Kasumi-1 (cell line): Measurements from ENCODE around the gene CLGN.
"Not testable (repeated sequence)": the region's sequence is repeated elsewhere in the genome, so short reads cannot be mapped to it uniquely, and the experiment has no call there.

Experiments
- DNase-seq, 2 experiments: peaks; one replicate each; lab custom pipeline; 2025; lab: John Stamatoyannopoulos, UW

CLGN gene, protein sequence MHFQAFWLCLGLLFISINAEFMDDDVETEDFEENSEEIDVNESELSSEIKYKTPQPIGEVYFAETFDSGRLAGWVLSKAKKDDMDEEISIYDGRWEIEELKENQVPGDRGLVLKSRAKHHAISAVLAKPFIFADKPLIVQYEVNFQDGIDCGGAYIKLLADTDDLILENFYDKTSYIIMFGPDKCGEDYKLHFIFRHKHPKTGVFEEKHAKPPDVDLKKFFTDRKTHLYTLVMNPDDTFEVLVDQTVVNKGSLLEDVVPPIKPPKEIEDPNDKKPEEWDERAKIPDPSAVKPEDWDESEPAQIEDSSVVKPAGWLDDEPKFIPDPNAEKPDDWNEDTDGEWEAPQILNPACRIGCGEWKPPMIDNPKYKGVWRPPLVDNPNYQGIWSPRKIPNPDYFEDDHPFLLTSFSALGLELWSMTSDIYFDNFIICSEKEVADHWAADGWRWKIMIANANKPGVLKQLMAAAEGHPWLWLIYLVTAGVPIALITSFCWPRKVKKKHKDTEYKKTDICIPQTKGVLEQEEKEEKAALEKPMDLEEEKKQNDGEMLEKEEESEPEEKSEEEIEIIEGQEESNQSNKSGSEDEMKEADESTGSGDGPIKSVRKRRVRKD

DNA sequence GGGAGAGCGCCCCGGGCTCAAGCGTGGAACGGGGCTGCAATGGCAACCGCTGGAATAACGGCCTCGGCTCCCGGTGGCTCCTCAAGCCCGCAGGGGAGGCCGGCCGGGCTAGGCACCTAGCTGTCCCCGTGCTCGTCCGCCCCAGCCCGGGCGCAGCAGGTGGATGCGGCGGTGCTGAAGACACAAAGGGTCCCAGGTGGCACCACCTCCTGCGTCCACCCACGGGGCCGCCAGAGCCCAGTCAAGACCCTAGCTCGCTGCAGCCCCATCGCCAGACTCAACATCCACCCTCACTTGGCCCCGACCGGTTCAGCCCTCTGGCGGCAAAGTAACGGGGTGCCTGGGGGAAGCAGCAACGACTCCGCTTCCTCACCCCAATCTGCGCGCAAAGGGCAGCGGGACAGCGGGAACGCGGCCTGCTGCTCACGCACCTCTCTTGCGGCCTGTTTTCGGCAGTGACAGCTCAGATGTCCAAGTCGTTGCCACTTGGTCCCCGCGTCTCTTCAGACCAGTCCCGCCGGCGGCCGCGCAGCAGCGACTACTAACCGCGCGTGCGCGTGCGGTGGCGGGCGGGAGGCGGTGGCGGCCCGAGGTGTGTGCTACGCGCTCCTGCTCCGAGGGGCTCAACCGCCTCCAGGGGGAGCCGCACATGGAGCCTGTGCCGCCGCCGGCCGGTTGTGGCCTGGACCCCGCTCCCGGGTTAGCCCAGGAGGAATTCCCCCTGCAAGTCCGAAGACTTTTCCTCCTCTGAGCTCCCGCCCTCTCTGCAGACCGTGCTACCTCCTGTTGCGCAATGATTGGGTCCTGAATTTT, at the start of gene CLGN:
Gene CLGN (minus strand): TSS at position 543 of the 813 bp plus-strand sequence. CDS start 14,570 bp downstream, outside the sequence.
- peak; percentile 81 to 87 for DNase-seq

GRCh38 chr4:140472156-140472555, 44.7 kb upstream of the CLGN start:
- DNase-seq: no peak

DNA sequence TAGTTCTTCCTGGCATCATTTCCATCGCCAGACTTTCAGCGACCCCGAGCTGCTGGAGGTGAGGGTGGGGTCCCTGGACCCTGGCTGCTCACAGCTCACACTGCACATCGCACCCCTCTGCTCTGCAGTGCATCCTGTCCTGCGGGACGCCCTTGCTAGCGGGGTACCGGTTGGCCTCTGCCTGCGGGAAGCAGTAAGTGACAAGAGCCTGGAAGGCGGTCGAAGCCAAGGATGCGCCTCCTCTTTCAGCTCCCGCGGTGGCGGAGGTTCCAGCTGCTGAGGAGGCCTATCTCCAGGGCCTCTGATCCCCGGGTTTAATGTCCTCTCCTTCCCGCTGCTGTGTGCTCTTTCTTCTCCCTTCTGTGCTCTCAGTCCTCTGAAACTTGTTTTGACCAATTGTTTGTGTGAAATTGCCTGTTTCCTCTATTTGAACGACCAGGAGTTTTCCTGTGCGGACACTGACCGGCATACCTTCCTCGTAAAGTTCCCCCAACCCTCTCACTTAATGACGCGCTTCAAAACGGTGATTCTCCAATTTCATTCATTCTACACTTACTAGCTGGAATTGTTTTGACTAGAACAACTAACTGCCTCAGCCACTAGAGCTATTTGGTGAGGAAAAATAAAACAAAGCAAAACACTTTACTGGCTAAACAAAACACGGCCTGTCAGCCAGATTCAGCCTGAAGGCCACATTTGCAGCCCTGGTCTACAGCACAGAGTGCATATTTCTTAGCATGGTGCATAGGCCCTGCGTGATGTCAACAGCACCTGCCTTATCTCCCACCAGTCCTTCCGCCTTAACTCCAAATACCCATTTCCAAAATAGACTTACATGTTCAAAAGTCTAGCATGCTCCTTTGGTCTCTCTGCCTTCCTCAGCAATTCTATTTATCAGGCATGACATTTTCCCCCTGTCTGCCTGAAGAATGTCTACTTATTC, 42.6 kb upstream of the CLGN start:
- no peak for DNase-seq

DNA sequence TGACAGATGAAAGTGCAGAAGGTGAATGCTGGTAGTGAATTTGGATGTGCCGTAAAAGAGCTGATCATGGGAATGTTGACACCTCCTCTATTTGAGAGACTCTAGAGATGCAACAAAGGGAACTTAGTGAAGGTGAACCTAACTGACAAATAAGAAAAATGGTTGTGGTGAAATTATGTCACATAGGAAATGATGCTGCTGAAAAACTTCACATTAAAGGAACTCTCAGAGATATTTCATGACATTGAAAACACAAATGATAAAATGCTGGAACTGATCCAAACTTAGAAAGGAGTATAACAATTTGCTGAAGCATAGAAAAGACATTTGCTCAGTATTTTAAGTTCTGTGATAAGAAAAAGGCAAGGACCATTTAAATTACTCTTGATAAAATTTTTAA, 38.7 kb upstream of the CLGN start:
- no peak for DNase-seq

DNA sequence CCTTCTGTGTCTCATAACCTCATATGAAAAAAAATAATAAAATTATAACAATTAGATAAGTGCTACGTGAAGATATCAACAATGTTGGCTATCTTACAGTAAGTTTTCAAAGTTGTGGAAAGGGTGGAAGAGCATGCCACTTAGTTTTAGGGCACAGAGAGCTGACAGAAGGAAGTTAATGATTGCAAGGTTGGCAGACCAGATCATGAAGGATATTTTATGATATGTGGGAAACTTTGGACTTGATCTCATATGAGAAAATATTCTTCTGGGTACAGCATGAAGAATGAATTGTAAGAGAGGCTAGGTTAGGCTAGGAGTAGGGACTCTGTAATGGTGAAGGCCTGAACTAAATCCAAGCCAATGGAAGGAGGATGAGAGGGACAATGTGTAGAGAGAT, 36.2 kb upstream of the CLGN start:
- DNase-seq: no peak

GRCh38 chr4:140463182-140463581, 35.7 kb upstream of the CLGN start:
- DNase-seq: no peak

DNA sequence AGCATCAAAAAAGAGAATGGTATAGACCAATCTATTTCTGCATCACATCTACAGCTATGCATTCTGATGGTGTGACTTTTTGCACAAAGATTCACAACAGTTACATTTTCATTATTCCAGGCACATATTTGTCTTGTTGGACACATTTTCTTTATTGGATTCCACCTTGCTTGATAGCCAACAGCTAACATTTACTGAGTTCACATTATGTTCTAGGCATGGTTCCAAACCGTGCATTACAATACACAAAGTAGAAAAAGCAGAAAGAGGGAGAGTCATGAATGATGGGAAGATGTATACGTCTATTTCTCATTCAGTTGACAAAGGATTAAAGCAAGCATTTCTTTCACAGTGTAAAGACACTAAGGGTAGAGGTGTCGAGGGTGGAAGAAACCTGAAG, 22.9 kb upstream of the CLGN start:
- no peak for DNase-seq

GRCh38 chr4:140448830-140449229, 21.4 kb upstream of the CLGN start:
- DNase-seq: no peak

DNA sequence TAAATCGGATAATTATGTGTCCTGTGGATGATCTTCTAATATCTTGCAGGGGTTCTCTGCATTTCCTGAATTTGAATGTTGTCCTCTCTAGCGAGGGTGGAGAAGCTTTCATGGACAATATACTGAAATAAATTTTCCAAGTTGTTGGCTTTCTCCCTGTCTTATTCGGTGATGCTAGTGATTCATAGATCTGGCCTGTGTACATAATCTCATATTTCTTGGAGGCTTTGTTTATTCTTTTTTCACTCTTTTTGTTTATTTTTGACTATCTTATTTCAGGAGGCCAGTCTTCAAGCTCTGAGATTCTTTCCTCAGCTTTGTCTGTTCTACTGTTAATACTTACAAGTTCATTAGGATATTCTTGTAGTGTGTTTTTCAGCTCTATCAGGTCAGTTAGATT, 20.7 kb upstream of the CLGN start:
- DNase-seq: no peak

- not testable (repeated sequence) for DNase-seq
These were observed 16.9 kb upstream of the CLGN start for GRCh38 chr4:140444347-140444746.

DNA sequence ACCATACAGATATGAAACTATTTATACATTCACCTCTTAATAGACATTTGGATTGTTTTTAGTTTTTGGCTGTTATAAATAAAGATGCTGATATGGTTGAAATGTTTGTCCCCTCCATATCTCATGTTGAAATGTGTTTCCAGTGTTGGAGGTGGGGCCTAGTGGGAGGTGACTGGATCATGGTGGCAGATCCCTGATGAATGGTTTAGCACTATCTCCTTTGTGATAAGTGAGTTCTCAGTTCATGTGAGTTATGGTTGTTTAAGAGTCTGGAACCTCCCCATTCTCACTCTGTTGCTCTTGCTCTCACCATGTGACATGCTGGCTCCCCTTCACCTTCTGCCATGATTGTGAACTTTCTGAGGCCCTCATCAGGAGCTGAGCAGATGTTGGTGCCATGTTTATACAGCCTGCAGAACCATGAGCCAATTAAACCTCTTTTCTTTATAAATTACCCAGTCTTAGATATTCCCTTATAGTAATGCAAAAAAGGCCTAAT, 12.2 kb upstream of the CLGN start:
- no peak for DNase-seq

DNA sequence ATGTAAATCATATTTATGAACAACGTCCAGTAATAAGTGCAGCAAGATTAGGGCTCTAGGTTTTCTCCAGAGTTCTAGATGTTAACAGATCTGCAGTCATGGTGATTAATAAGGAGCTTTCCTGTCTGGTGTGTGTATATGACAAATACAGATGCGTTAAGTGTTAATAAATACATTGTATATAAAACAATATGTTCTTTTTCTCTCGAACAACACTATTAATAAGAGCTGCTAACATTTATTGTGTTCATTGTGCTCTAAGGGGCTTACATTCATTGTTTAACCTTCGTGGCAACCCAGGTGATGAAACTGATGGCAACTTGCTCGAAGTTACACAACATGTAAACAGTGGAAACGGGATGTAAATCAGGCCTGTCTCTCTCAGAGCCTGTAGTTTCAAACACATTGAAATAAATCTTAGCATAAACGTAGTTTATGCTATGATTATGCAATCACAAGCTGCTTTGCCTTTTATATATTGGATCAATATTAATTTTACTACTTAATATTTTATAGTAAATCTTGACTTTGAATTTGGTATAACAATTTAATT, 547 bp upstream of the CLGN start:
- no peak for DNase-seq

- DNase-seq: peak; percentile 43 to 47
These were observed 790 bp downstream of the CLGN start for GRCh38 chr4:140426610-140427105.

GRCh38 chr4:140423106-140423505, 4.3 kb downstream of the CLGN start:
- no peak for DNase-seq

- DNase-seq: not testable (repeated sequence)
These were observed 14.1 kb downstream of the CLGN start for GRCh38 chr4:140413130-140413969.

DNA sequence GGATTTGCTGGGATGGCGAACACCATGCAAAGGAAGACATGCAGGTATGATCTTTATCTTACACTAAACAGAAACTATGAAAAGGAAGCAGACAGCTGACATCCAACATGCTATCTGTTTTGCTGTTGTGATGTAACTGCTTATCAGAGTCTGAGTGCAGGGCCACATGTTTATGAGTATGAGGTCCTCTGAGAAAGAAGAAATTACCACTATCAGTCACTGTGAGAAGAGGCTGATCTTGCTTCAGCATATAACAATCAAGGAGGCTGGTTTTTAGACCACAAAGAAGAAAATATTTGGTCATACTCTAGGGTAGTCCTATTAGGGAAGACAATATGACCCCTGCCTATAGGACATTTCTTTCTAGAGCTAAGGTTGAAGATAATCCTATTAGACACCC, 18.5 kb downstream of the CLGN start:
- no peak for DNase-seq

GRCh38 chr4:140406292-140406691, 21.2 kb downstream of the CLGN start:
- no peak for DNase-seq

DNA sequence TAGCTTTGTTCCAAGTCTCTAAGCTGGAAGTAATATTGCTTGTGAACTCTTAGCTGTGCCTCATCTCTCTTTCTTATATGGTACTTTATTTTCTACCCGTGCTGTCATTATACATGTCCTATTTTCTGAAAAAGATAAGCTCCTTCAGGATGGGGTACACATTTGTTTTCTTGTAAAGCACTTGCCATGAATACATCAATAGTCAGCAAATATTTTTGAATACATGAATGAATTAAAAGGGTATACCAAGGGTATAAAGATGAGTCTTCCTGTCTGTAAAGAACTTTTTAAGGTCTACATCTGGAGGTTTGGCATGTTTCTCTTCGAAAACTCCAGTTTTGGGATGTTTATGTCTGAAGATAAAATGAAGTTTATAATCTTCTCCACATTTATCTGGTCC, 27.3 kb downstream of the CLGN start:
- no peak for DNase-seq

- DNase-seq: no peak
These were observed 31.8 kb downstream of the CLGN start for GRCh38 chr4:140395668-140396067.

DNA sequence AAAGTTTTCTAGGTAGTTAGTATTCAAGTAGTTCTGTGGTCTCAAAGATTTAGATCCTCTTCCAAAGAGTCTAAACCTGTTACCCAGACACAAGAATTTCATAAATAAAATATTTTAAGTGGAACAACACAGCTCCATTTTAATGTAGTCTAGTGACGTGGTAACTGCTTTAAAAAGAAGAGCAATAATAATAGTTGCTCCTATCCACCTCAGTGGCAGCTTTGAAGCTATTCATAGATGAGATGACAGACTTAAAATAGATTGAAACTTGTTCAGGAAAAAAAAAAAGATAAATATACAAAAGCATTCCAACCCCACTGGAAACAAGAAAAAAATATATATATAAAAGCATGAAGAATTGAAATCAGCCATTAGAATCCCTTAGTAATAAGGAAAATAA, 39.4 kb downstream of the CLGN start:
- DNase-seq: no peak
